Measurements from ENCODE around the gene LINC00237. TPM values are rescaled to one million over a fixed set of nuclear protein-coding genes. Genes with fewer than 3 reads are reported as not detected.

Gene LINC00237
- total and polyA plus RNA-seq, 2 experiments from 2014 or later: 0.31 to 2.0 TPM

- no peaks in the 10 kb centered on the region; the same call in 2 of the 3 replicates for H3K4me1 Mint-ChIP-seq
- no peaks in the 10 kb centered on the region for H4K20me1 ChIP-seq (replicated peaks; ENCODE audit: insufficient read depth)
- H3K27ac ChIP-seq (ENCODE audit: low read depth): no peak overlapping the region
- ATAC-seq (no peak), DNase-seq (ENCODE audit: low spot score) (no peak)
- 0 out of 2 replicates have a peak, but pooled peaks cover 3% of the 10 kb centered on the region for H3F3A ChIP-seq (replicated peaks; ENCODE audit: low read depth)
- no peak overlapping the region for H2AFZ ChIP-seq
- H3K27me3 Mint-ChIP-seq (ENCODE audit: insufficient read depth, low read depth, poor library complexity): no peaks in the 10 kb centered on the region
- H3K36me3 Mint-ChIP-seq (ENCODE audit: low read depth): peaks cover 5% of the 10 kb centered on the region
- no peaks in the 10 kb centered on the region for H3K9me3 Mint-ChIP-seq
- H3K4me1 ChIP-seq (ENCODE audit: insufficient read depth): no peaks in the 10 kb centered on the region
- no peak overlapping the region for H3K27ac Mint-ChIP-seq
- H3K79me2 ChIP-seq (replicated peaks; ENCODE audit: insufficient read depth): no peaks in the 10 kb centered on the region
- no peaks in the 10 kb centered on the region; the same call in 1 of the 2 replicates for H3K36me3 ChIP-seq (ENCODE audit: insufficient read depth)
- H3K4me2 ChIP-seq: no peak overlapping the region
- no peak overlapping the region for H3K4me3 ChIP-seq
- no peaks in the 10 kb centered on the region for H3K9me2 ChIP-seq (ENCODE audit: insufficient read depth)
- no peak overlapping the region for H3K4me3 Mint-ChIP-seq
- TF ChIP-seq EZH2 (IDR thresholded peaks at IDR 0.05; ENCODE audit: low read depth, unreplicated experiment) (no peak), JUNB (IDR thresholded peaks at IDR 0.05; ENCODE audit: unreplicated experiment) (no peak), EZH2phosphoT487 (IDR thresholded peaks at IDR 0.05; ENCODE audit: unreplicated experiment) (no peak)
- TF ChIP-seq, protein P1, sequence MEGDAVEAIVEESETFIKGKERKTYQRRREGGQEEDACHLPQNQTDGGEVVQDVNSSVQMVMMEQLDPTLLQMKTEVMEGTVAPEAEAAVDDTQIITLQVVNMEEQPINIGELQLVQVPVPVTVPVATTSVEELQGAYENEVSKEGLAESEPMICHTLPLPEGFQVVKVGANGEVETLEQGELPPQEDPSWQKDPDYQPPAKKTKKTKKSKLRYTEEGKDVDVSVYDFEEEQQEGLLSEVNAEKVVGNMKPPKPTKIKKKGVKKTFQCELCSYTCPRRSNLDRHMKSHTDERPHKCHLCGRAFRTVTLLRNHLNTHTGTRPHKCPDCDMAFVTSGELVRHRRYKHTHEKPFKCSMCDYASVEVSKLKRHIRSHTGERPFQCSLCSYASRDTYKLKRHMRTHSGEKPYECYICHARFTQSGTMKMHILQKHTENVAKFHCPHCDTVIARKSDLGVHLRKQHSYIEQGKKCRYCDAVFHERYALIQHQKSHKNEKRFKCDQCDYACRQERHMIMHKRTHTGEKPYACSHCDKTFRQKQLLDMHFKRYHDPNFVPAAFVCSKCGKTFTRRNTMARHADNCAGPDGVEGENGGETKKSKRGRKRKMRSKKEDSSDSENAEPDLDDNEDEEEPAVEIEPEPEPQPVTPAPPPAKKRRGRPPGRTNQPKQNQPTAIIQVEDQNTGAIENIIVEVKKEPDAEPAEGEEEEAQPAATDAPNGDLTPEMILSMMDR (conservative IDR thresholded peaks at IDR 0.05; ENCODE audit: low read depth in 2 of 2): no peak
- TF ChIP-seq, protein P2, sequence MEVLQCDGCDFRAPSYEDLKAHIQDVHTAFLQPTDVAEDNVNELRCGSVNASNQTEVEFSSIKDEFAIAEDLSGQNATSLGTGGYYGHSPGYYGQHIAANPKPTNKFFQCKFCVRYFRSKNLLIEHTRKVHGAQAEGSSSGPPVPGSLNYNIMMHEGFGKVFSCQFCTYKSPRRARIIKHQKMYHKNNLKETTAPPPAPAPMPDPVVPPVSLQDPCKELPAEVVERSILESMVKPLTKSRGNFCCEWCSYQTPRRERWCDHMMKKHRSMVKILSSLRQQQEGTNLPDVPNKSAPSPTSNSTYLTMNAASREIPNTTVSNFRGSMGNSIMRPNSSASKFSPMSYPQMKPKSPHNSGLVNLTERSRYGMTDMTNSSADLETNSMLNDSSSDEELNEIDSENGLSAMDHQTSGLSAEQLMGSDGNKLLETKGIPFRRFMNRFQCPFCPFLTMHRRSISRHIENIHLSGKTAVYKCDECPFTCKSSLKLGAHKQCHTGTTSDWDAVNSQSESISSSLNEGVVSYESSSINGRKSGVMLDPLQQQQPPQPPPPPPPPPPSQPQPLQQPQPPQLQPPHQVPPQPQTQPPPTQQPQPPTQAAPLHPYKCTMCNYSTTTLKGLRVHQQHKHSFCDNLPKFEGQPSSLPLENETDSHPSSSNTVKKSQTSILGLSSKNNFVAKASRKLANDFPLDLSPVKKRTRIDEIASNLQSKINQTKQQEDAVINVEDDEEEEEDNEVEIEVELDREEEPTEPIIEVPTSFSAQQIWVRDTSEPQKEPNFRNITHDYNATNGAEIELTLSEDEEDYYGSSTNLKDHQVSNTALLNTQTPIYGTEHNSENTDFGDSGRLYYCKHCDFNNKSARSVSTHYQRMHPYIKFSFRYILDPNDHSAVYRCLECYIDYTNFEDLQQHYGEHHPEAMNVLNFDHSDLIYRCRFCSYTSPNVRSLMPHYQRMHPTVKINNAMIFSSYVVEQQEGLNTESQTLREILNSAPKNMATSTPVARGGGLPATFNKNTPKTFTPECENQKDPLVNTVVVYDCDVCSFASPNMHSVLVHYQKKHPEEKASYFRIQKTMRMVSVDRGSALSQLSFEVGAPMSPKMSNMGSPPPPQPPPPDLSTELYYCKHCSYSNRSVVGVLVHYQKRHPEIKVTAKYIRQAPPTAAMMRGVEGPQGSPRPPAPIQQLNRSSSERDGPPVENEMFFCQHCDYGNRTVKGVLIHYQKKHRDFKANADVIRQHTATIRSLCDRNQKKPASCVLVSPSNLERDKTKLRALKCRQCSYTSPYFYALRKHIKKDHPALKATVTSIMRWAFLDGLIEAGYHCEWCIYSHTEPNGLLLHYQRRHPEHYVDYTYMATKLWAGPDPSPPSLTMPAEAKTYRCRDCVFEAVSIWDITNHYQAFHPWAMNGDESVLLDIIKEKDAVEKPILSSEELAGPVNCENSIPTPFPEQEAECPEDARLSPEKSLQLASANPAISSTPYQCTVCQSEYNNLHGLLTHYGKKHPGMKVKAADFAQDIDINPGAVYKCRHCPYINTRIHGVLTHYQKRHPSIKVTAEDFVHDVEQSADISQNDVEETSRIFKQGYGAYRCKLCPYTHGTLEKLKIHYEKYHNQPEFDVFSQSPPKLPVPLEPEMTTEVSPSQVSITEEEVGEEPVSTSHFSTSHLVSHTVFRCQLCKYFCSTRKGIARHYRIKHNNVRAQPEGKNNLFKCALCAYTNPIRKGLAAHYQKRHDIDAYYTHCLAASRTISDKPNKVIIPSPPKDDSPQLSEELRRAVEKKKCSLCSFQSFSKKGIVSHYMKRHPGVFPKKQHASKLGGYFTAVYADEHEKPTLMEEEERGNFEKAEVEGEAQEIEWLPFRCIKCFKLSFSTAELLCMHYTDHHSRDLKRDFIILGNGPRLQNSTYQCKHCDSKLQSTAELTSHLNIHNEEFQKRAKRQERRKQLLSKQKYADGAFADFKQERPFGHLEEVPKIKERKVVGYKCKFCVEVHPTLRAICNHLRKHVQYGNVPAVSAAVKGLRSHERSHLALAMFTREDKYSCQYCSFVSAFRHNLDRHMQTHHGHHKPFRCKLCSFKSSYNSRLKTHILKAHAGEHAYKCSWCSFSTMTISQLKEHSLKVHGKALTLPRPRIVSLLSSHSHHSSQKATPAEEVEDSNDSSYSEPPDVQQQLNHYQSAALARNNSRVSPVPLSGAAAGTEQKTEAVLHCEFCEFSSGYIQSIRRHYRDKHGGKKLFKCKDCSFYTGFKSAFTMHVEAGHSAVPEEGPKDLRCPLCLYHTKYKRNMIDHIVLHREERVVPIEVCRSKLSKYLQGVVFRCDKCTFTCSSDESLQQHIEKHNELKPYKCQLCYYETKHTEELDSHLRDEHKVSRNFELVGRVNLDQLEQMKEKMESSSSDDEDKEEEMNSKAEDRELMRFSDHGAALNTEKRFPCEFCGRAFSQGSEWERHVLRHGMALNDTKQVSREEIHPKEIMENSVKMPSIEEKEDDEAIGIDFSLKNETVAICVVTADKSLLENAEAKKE (CRISPR knock-in tag; IDR thresholded peaks at IDR 0.05): no peak
- TF ChIP-seq, protein P3, sequence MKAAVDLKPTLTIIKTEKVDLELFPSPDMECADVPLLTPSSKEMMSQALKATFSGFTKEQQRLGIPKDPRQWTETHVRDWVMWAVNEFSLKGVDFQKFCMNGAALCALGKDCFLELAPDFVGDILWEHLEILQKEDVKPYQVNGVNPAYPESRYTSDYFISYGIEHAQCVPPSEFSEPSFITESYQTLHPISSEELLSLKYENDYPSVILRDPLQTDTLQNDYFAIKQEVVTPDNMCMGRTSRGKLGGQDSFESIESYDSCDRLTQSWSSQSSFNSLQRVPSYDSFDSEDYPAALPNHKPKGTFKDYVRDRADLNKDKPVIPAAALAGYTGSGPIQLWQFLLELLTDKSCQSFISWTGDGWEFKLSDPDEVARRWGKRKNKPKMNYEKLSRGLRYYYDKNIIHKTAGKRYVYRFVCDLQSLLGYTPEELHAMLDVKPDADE (IDR thresholded peaks at IDR 0.05): no peak
- no peaks in the 10 kb centered on the region for H3K27me3 ChIP-seq (ENCODE audit: insufficient read depth)
Observed at GRCh38 chr20:21146215-21146614, 40.1 kb upstream of the LINC00237 start.

Data from GM23338 (cell line).